ENCODE measurements around the gene TSEN54. TPM values are rescaled to one million over a fixed set of nuclear protein-coding genes. Genes with fewer than 3 reads are reported as not detected.

Gene TSEN54
- polyA plus RNA-seq, 1 of the 3 experiments (the other 2 are of a cell fraction), result 29.8 TPM

GRCh38 chr17:75472119-75472518, 44.2 kb upstream of the TSEN54 start:
- no peak for DNase-seq
- H3K9ac ChIP-seq, result no peak overlapping the region
- no peaks in the 10 kb centered on the region for H3K9me2 ChIP-seq
- H3K4me3 ChIP-seq (ENCODE audit: low read depth in 2 of 2, low read length in 1 of 2), result no peak overlapping the region
- H3K27me3 ChIP-seq (ENCODE audit: insufficient read depth), result no peaks in the 10 kb centered on the region
- peaks cover 19 to 21% of the 10 kb centered on the region in 2 experiments for H3K36me3 ChIP-seq (replicated peaks in 1 of 2; ENCODE audit: control insufficient read depth in 1 of 2, insufficient read depth in 2 of 2, low read length in 1 of 2)
- no peaks in the 10 kb centered on the region for H3F3A ChIP-seq (replicated peaks; ENCODE audit: insufficient read depth)
- H2AFZ ChIP-seq (ENCODE audit: low read depth), result no peak overlapping the region
- peaks cover 15% of the 10 kb centered on the region; the same call in 1 of the 2 replicates for H3K79me2 ChIP-seq (ENCODE audit: insufficient read depth)
- WGBS (ENCODE audit: low lambda C conversion rate), result 65% methylated on average over 4 of the region's 4 CpGs
- H3K27ac ChIP-seq (ENCODE audit: low read depth in 2 of 2, low read length in 1 of 2), result no peak overlapping the region
- peaks cover 13% of the 10 kb centered on the region; the same call in 1 of the 2 replicates for H4K20me1 ChIP-seq (ENCODE audit: insufficient read depth)
- ChIA-PET CTCF (interaction anchor here (1.1 to 1.2 kb wide), 2 partner anchors 44 to 46 kb away, joined by 3 read pairs; partner anchors contain the start of gene TSEN54), POLR2A (interaction anchor here (1.0 to 1.4 kb wide), 2 partner anchors 10 to 29 kb away, joined by 3 to 4 read pairs; no protein-coding TSS in a partner anchor)
- TF ChIP-seq CTCF (IDR thresholded peaks at IDR 0.05) (no peak), TEAD4 (IDR thresholded peaks at IDR 0.05; ENCODE audit: borderline replicate concordance, insufficient read depth) (no peak), GATA2 (CRISPR knock-in tag; IDR thresholded peaks at IDR 0.05) (no peak), USF1 (IDR thresholded peaks at IDR 0.05; ENCODE audit: borderline replicate concordance, low read depth) (no peak), ZBTB33 (IDR thresholded peaks at IDR 0.05; ENCODE audit: borderline replicate concordance, low read depth) (no peak), MXI1 (IDR thresholded peaks at IDR 0.05; ENCODE audit: low read depth, low read length) (no peak), NRF1 (IDR thresholded peaks at IDR 0.05; ENCODE audit: low read depth, low read length) (no peak), IRF3 (IDR thresholded peaks at IDR 0.05; ENCODE audit: low read depth, low read length) (no peak), NFIC (IDR thresholded peaks at IDR 0.05; ENCODE audit: borderline replicate concordance) (no peak), SIN3A (IDR thresholded peaks at IDR 0.05; ENCODE audit: borderline replicate concordance, low read depth, low read length) (no peak), EZH2phosphoT487 (IDR thresholded peaks at IDR 0.05; ENCODE audit: borderline replicate concordance, low read depth) (no peak), CHD2 (IDR thresholded peaks at IDR 0.05; ENCODE audit: low read length, partially characterized antibody) (no peak), JUND (IDR thresholded peaks at IDR 0.05) (no peak), USF2 (IDR thresholded peaks at IDR 0.05; ENCODE audit: borderline replicate concordance, low read depth, low read length) (no peak), RXRA (IDR thresholded peaks at IDR 0.05; ENCODE audit: borderline replicate concordance, low read depth) (no peak), ELF1 (IDR thresholded peaks at IDR 0.05) (no peak)
- H3K4me1 ChIP-seq (ENCODE audit: control insufficient read depth in 1 of 2, insufficient read depth in 2 of 2, low read depth in 1 of 2, low read length in 1 of 2), result no peaks in the 10 kb centered on the region
- H3K4me2 ChIP-seq, result no peak overlapping the region
- no peaks in the 10 kb centered on the region for H3K9me3 ChIP-seq
